ENCODE data around the gene PSENEN.

DNA sequence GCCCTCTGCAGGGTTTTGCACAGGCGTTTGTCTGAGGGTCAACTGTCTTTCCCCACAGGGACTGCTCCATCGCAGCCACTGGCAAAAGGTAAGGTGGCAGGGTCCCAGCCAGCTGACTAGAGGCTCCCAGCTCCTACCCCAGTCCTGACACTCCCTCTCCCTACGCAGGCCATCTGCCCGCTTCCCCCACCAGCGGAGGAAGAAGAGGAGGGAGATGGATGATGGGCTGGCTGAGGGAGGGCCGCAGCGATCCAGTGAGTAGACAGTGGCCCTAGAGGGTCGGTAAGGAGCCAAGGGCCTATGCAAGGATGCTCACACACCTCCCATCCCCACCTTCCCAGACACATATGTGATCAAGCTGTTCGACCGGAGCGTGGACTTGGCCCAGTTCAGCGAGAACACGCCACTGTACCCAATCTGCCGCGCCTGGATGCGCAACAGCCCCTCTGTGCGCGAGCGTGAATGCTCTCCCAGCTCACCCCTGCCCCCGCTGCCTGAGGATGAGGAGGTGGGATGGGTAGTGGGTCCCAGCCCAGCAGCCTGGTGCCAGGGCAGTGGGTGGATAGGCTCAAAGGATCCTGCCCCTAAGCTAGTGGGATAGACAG, 7.4 kb downstream of the PSENEN start:
- TF ChIP-seq, protein P1, sequence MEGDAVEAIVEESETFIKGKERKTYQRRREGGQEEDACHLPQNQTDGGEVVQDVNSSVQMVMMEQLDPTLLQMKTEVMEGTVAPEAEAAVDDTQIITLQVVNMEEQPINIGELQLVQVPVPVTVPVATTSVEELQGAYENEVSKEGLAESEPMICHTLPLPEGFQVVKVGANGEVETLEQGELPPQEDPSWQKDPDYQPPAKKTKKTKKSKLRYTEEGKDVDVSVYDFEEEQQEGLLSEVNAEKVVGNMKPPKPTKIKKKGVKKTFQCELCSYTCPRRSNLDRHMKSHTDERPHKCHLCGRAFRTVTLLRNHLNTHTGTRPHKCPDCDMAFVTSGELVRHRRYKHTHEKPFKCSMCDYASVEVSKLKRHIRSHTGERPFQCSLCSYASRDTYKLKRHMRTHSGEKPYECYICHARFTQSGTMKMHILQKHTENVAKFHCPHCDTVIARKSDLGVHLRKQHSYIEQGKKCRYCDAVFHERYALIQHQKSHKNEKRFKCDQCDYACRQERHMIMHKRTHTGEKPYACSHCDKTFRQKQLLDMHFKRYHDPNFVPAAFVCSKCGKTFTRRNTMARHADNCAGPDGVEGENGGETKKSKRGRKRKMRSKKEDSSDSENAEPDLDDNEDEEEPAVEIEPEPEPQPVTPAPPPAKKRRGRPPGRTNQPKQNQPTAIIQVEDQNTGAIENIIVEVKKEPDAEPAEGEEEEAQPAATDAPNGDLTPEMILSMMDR (IDR thresholded peaks at IDR 0.05) = no peak
- no peak for TF ChIP-seq POLR2A (IDR thresholded peaks at IDR 0.05)
